Activated gamma-delta T cell treated with Interleukin-2 at 50 U/mL for 16 hours (primary cell): ENCODE results near the gene FAM53A.
"Not testable (repeated sequence)": the region's sequence is repeated elsewhere in the genome, so short reads cannot be mapped to it uniquely, and the experiment has no call there.

Experiments
- DNase-seq: peaks from one replicate; pipeline ENCODE4 v3.0.0-alpha.2; 2020

Gene FAM53A

GRCh38 chr4:1658146-1658545 is 26.0 kb downstream of the FAM53A start:
- no peak for DNase-seq

DNA sequence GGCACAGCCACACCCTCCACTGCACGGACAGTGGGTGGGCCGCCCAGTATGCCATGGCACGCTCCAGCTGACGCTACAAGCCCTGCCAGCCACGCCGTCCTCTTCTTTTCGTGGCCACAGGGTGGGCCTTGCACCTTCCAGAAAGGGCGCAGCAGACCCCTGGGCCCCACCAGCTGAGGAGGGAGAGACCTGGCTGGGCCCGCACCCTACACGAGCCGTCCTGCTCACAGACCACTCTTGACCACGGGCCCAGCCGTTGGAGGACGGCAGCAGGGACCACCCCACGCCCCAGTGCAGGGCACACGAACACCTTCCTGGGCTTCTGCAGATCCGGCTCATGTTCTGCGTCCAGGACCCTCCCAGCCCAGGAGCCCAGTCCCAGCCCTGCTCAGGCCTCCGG is 27.1 kb downstream of the FAM53A start:
- no peak for DNase-seq

GRCh38 chr4:1656132-1656531 is 28.0 kb downstream of the FAM53A start:
- DNase-seq: no peak

DNA sequence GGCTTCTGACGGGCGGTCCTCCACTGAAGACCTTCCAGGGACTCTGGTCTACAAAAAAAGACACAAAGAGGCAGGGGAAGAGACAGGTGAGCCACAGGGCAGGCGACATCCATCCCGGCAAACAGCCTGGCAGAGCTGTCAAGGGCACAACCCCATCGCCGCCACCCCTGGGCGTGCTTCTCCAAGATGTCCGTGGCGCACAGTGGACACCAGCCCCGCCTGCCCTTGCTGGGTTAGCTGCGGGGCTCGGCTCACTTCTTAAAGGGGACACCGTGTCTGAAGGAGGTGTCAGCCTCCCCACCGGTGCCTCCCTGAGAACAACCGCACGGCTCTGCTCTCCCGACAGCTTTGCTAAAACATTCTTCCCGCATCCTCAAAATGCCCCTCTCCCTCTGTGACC is 28.4 kb downstream of the FAM53A start:
- DNase-seq: no peak

DNA sequence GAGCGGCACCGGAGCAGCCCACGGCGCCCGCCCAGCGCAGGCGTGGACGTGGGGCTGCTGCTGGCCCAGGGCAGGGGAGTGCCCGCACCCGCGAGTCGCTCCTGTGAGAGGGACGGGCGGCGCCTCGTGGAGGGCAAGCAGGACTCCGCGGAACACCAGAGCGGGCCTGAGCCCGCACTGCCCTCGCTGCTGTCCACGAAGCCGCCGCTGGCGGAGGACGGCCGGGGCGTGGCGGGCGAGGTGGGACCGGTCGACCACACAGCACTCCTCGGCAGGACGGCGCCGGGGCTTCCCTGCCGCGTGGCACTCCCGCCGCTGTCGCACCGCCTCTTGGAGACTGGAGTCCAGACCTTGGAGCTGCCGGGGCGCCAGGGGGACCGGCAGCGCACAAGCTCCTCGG is 29.0 kb downstream of the FAM53A start:
- DNase-seq: no peak

- DNase-seq: no peak
Observed at GRCh38 chr4:1654216-1654955, 29.7 kb downstream of the FAM53A start.

GRCh38 chr4:1653776-1654175 is 30.3 kb downstream of the FAM53A start:
- DNase-seq: no peak

GRCh38 chr4:1652088-1652487 is 32.0 kb downstream of the FAM53A start:
- no peak for DNase-seq

DNA sequence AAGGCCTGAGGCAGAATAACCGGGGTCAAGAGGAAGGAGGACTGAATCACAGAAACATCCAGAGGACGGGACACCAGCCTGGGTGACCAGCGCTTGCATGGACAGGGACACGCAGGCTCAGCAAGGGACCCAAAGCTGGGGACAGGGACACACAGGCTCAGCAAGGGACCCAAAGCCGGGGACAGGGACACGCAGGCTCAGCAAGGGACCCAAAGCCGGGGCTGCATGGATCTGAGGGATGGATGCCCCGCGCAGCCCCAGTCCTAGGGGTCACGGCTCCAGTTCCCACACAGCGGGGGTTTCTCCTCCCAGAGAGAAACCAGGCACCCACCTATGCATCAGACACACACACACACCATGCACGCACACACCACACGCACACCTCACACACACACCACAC is 32.5 kb downstream of the FAM53A start:
- DNase-seq: no peak

- DNase-seq: no peak
Observed at GRCh38 chr4:1648962-1649361, 35.2 kb downstream of the FAM53A start.

- no peak for DNase-seq
Observed at GRCh38 chr4:1647432-1647831, 36.7 kb downstream of the FAM53A start.

GRCh38 chr4:1646690-1647089 is 37.4 kb downstream of the FAM53A start:
- no peak for DNase-seq

- DNase-seq: no peak
Observed at GRCh38 chr4:1644891-1645657, 39.0 kb downstream of the FAM53A start.

GRCh38 chr4:1643971-1644735 is 40.0 kb downstream of the FAM53A start:
- no peak for DNase-seq

GRCh38 chr4:1642196-1642951 is 41.7 kb downstream of the FAM53A start:
- DNase-seq: no peak

DNA sequence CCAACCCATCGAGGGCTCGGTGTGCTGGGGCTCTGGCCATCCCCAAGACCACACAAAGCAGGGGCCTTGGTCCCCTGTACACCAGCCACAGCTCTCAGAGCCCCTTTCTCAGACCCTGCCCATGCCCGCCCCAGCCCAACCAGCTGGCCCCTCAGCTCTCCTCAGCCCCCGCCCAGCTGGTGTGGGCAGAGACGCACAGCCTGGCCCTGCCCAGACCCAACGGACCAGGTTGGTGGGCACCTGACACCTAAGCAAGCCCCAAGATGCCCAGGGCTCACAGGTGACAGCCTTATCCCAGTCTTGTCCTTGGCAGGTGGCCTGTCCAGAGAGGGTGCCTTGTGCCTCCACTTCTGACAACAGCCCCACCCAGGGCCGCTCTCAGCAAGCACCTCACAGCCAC is 42.4 kb downstream of the FAM53A start:
- no peak for DNase-seq

GRCh38 chr4:1640716-1641503 is 43.2 kb downstream of the FAM53A start:
- not testable (repeated sequence) for DNase-seq

GRCh38 chr4:1640190-1640589 is 43.9 kb downstream of the FAM53A start:
- DNase-seq: no peak

- no peak for DNase-seq
Observed at GRCh38 chr4:1639299-1639868, 44.7 kb downstream of the FAM53A start.

DNA sequence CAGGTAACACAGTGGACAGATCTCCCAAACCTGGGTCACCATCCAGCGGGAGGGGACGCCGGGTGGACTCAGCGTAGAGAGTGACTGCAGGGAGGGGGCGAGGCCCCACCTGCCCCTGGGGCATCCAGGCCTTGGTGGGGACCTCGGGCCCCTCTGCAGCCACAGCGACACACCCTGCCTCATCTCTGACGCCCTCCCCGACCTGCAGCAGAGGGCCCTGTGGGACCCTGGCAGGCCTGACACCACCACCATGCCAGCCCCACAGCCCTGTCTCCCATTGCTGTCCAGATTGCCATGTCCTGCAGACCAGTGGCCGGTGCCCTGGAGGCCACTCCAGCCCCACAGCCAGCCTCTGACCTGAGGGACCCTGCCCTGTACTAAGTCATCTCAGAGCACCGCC is 45.2 kb downstream of the FAM53A start:
- no peak for DNase-seq

DNA sequence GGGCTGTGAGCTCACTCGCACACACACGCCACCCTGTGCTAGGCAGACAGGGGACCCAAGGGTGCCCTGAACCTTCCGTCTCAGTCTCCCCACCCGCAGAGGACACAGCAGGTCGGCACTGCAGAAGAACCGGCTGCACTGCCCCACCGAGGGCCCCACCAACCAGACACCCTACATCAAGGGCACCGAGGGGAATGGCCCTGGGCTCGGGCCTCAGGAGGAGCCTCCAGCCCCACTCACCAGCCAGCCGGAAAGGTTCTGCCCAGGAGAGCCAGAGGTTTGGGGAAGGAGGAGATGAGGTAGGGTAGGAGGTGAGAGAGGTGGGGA is 45.9 kb downstream of the FAM53A start:
- no peak for DNase-seq
